H9 (cell line): ENCODE data around the gene BPTF. TPM values are rescaled to one million over a fixed set of nuclear protein-coding genes. Genes with fewer than 3 reads are reported as not detected.

Experiments
- DNase-seq: peaks from one replicate; pipeline ENCODE4 v3.0.0-alpha.2; 2017
- H2AFZ ChIP-seq: one replicate; pipeline ENCODE4 v1.6.1; 2013; ENCODE audit warnings: mild to moderate bottlenecking, low read length, control low read depth, moderate library complexity
- H2AK5ac ChIP-seq: 2 replicates; pipeline ENCODE4 v1.6.1; 2013; ENCODE audit warnings: low read length, control low read depth, mixed read lengths; ENCODE audit not compliant: insufficient read length
- H2BK120ac ChIP-seq: one replicate; pipeline ENCODE4 v1.6.1; 2013; ENCODE audit warnings: low read depth, mild to moderate bottlenecking, low read length, control low read depth, inconsistent platforms; ENCODE audit not compliant: poor library complexity, severe bottlenecking
- H2BK12ac ChIP-seq: 2 replicates; pipeline ENCODE4 v1.6.1; 2013; ENCODE audit warnings: low read length, control low read depth, mixed read lengths, low read depth; ENCODE audit not compliant: insufficient read length
- H2BK15ac ChIP-seq: 2 replicates; pipeline ENCODE4 v1.6.1; 2013; ENCODE audit warnings: low read depth, low read length, control low read depth
- H2BK20ac ChIP-seq: one replicate; pipeline ENCODE4 v1.6.1; 2013; ENCODE audit warnings: low read depth, mild to moderate bottlenecking, low read length, control low read depth, inconsistent platforms; ENCODE audit not compliant: poor library complexity, severe bottlenecking
- H2BK5ac ChIP-seq: 2 replicates; pipeline ENCODE4 v1.6.1; 2013; ENCODE audit warnings: low read length, control low read depth, mixed read lengths; ENCODE audit not compliant: insufficient read length
- H3K14ac ChIP-seq: 2 replicates; pipeline ENCODE4 v1.6.1; 2013; ENCODE audit warnings: low read length, control low read depth; ENCODE audit not compliant: insufficient read depth
- H3K18ac ChIP-seq: 2 replicates; pipeline ENCODE4 v1.6.1; 2013; ENCODE audit warnings: low read depth, mild to moderate bottlenecking, mixed read lengths, low read length, control low read depth; ENCODE audit not compliant: insufficient read length
- H3K23ac ChIP-seq: 2 replicates; pipeline ENCODE4 v1.6.1; 2013; ENCODE audit warnings: low read length, control low read depth, mixed read lengths, low read depth; ENCODE audit not compliant: insufficient read length
- H3K23me2 ChIP-seq: 2 replicates; pipeline ENCODE4 v1.6.1; 2013; ENCODE audit warnings: low read depth, mild to moderate bottlenecking, mixed read lengths, low read length, control low read depth; ENCODE audit not compliant: insufficient read length, poor library complexity, severe bottlenecking
- H3K27ac ChIP-seq: 2 replicates; pipeline ENCODE4 v1.5.1; 2013; ENCODE audit warnings: low read length, control low read depth, mixed read lengths, low read depth; ENCODE audit not compliant: insufficient read length
- H3K27me3 ChIP-seq: 2 replicates; pipeline ENCODE4 v1.6.1; 2013; ENCODE audit warnings: low read length, control low read depth, inconsistent platforms; ENCODE audit not compliant: insufficient read depth
- H3K4ac ChIP-seq: 2 replicates; pipeline ENCODE4 v1.6.1; 2013; ENCODE audit warnings: low read depth, mild to moderate bottlenecking, control low read depth, inconsistent platforms, low read length, moderate library complexity
- H3K4me1 ChIP-seq: 2 replicates; pipeline ENCODE4 v1.6.1; 2013; ENCODE audit warnings: low read length, control low read depth, inconsistent platforms; ENCODE audit not compliant: insufficient read depth
- H3K4me2 ChIP-seq: 2 replicates; pipeline ENCODE4 v1.6.1; 2013; ENCODE audit warnings: low read length, control low read depth, mixed read lengths; ENCODE audit not compliant: insufficient read length, insufficient read depth
- H3K56ac ChIP-seq: 2 replicates; pipeline ENCODE4 v1.6.1; 2013; ENCODE audit warnings: low read depth, mild to moderate bottlenecking, mixed read lengths, low read length, control low read depth; ENCODE audit not compliant: insufficient read length
- H3K79me1 ChIP-seq: 2 replicates; pipeline ENCODE4 v1.6.1; 2013; ENCODE audit warnings: low read depth, mild to moderate bottlenecking, moderate library complexity, low read length, control low read depth, inconsistent platforms; ENCODE audit not compliant: insufficient read depth, poor library complexity, severe bottlenecking
- H3K79me2 ChIP-seq: 2 replicates; pipeline ENCODE4 v1.6.1; 2013; ENCODE audit warnings: low read length, control low read depth, inconsistent platforms; ENCODE audit not compliant: insufficient read depth
- H3K9ac ChIP-seq: 2 replicates; pipeline ENCODE4 v1.6.1; 2013; ENCODE audit warnings: low read length, control low read depth, mixed read lengths; ENCODE audit not compliant: insufficient read length; ENCODE audit errors: extremely low read depth
- H3K9me3 ChIP-seq: one replicate; pipeline ENCODE4 v1.6.1; 2013; ENCODE audit warnings: low read depth, low read length, inconsistent platforms; ENCODE audit not compliant: control insufficient read depth
- H3T11ph ChIP-seq: one replicate; pipeline ENCODE4 v1.6.1; 2013; ENCODE audit warnings: mild to moderate bottlenecking, low read length, control low read depth, inconsistent platforms
- H4K20me1 ChIP-seq: one replicate; pipeline ENCODE4 v1.6.1; 2013; ENCODE audit not compliant: control insufficient read depth, insufficient read length, insufficient read depth
- H4K5ac ChIP-seq: 2 replicates; pipeline ENCODE4 v1.6.1; 2013; ENCODE audit warnings: low read depth, mild to moderate bottlenecking, mixed read lengths, low read length, control low read depth; ENCODE audit not compliant: insufficient read length
- H4K8ac ChIP-seq: replicated peaks from 2 replicates; pipeline ENCODE4 v1.6.1; 2013; ENCODE audit warnings: low read length, control low read depth, mixed read lengths, low read depth; ENCODE audit not compliant: insufficient read length
- H4K91ac ChIP-seq: 2 replicates; pipeline ENCODE4 v1.6.1; 2013; ENCODE audit warnings: low read depth, mild to moderate bottlenecking, moderate library complexity, mixed read lengths, low read length, control low read depth; ENCODE audit not compliant: insufficient read length
- H3K27ac Mint-ChIP-seq, 3 experiments: 2 replicates in 2 of 3; 3 replicates in 1 of 3; pipeline ENCODE4 v1.8.0; 2020 to 2021; ENCODE audit warnings: mixed read lengths in 3 of 3, mild to moderate bottlenecking in 1 of 3, moderate library complexity in 1 of 3
- H3K27me3 Mint-ChIP-seq: 2 replicates; pipeline ENCODE4 v1.8.0; 2021; ENCODE audit warnings: low read depth, mild to moderate bottlenecking, moderate library complexity, mixed read lengths
- H3K36me3 Mint-ChIP-seq, 3 experiments: 2 replicates in 2 of 3; 3 replicates in 1 of 3; pipeline ENCODE4 v1.8.0; 2020 to 2021; ENCODE audit warnings: low read depth in 3 of 3, mixed read lengths in 3 of 3; ENCODE audit not compliant: insufficient read depth in 1 of 3
- H3K4me1 Mint-ChIP-seq, 2 experiments: 2 replicates each; pipeline ENCODE4 v1.8.0; 2020; ENCODE audit warnings: mixed read lengths in 2 of 2
- H3K4me3 Mint-ChIP-seq, 2 experiments: 2 replicates in 1 of 2; 3 replicates in 1 of 2; pipeline ENCODE4 v1.8.0; 2020 to 2021; ENCODE audit warnings: mild to moderate bottlenecking in 2 of 2, mixed read lengths in 2 of 2, moderate library complexity in 1 of 2
- H3K9me3 Mint-ChIP-seq, 2 experiments: 2 replicates in 1 of 2; 3 replicates in 1 of 2; pipeline ENCODE4 v1.8.0; 2020; ENCODE audit warnings: mild to moderate bottlenecking in 2 of 2, mixed read lengths in 2 of 2, moderate library complexity in 1 of 2
- WGBS: extraction: QIAGEN DNeasy Blood & Tissue Kit; methylation state at CpG from one replicate; pipeline ENCODE4 v1.1.7; 2013; ENCODE audit warnings: missing lambda C conversion rate, low lambda C conversion rate, mixed read lengths; ENCODE audit not compliant: insufficient read length; ENCODE audit errors: extremely low coverage; 5-methylcytosine and 5-hydroxymethylcytosine counted together
- total RNA-seq: library from RNA; stranded (reverse); gene quantifications from 2 replicates; pipeline ENCODE4 v1.2.1, GENCODE V29; 2021
- TF ChIP-seq, protein P1 (sequence below): fragments of 200-600 bp; sonication (generic); conservative IDR thresholded peaks from 3 replicates; pipeline ENCODE4 v1.8.0; 2021; ENCODE audit warnings: antibody characterized with exemption, mild to moderate bottlenecking

Gene BPTF
- total RNA-seq, 1 experiment from 2014 or later: 203 TPM

GRCh38 chr17:67931227-67931626, 105.9 kb downstream of the BPTF start:
- Histone ChIP-seq H4K5ac (no peak overlapping the region), H3K56ac (no peak overlapping the region), H3K79me2 (peaks cover 2% of the 10 kb centered on the region; the same call in 1 of the 2 replicates), H2BK15ac (no peak overlapping the region), H4K91ac (no peak overlapping the region), H2AFZ (no peak overlapping the region), H3K27ac (no peak overlapping the region), H4K20me1 (no peaks in the 10 kb centered on the region), H2BK12ac (no peak overlapping the region), H3T11ph (no peak overlapping the region), H3K27me3 (no peaks in the 10 kb centered on the region), H3K23me2 (no peaks in the 10 kb centered on the region), H3K23ac (no peak overlapping the region), H2BK5ac (no peak overlapping the region), H3K18ac (no peak overlapping the region), H3K14ac (no peak overlapping the region), H4K8ac (no peak overlapping the region), H2AK5ac (no peak overlapping the region), H2BK120ac (no peak overlapping the region), H3K4me2 (no peak overlapping the region), H3K79me1 (no peaks in the 10 kb centered on the region), H3K9me3 (no peaks in the 10 kb centered on the region), H2BK20ac (no peak overlapping the region), H3K9ac (no peak overlapping the region), H3K4ac (no peak overlapping the region), H3K4me1 (no peaks in the 10 kb centered on the region)
- Mint-ChIP-seq H3K4me1 (no peaks in the 10 kb centered on the region), H3K36me3 (peaks cover 28 to 85% (median 74%) of the 10 kb centered on the region in 3 experiments; a peak in 6 of 7 replicates), H3K27me3 (no peaks in the 10 kb centered on the region), H3K27ac (no peak overlapping the region), H3K4me3 (no peak overlapping the region), H3K9me3 (no peaks in the 10 kb centered on the region)
- no peak for DNase-seq
- TF ChIP-seq, protein P1, sequence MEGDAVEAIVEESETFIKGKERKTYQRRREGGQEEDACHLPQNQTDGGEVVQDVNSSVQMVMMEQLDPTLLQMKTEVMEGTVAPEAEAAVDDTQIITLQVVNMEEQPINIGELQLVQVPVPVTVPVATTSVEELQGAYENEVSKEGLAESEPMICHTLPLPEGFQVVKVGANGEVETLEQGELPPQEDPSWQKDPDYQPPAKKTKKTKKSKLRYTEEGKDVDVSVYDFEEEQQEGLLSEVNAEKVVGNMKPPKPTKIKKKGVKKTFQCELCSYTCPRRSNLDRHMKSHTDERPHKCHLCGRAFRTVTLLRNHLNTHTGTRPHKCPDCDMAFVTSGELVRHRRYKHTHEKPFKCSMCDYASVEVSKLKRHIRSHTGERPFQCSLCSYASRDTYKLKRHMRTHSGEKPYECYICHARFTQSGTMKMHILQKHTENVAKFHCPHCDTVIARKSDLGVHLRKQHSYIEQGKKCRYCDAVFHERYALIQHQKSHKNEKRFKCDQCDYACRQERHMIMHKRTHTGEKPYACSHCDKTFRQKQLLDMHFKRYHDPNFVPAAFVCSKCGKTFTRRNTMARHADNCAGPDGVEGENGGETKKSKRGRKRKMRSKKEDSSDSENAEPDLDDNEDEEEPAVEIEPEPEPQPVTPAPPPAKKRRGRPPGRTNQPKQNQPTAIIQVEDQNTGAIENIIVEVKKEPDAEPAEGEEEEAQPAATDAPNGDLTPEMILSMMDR: no peak
- no CpG with 5 or more reads among the region's 5 CpGs for WGBS
